Kidney (tissue), 14 donors: ENCODE results near the gene PPP1R27. TPM values are rescaled to one million over a fixed set of nuclear protein-coding genes. Genes with fewer than 3 reads are reported as not detected.
A peak's percentile ranks its signal among the peaks of the same experiment; 100 is the strongest.

Experiments
- DNase-seq, 5 donors: peaks; one replicate each; pipeline ENCODE4 v3.0.0-alpha.2; 2013 to 2020
- FAIRE-seq: peaks from 2 replicates; lab custom pipeline; 2012; peaks lifted over from hg19 to GRCh38; lab: Jason Lieb, UNC
- H3K27ac ChIP-seq, 2 donors: one replicate each; pipeline ENCODE4 v1.7.0; 2013; ENCODE audit warnings: low read depth in 2 of 2, low read length in 2 of 2, inconsistent platforms in 1 of 2
- H3K27me3 ChIP-seq: one replicate; pipeline ENCODE4 v1.7.1; 2013; ENCODE audit warnings: low read length, inconsistent platforms; ENCODE audit not compliant: control insufficient read depth, insufficient read depth
- H3K36me3 ChIP-seq, 3 donors: one replicate each; pipeline versions ENCODE4 v1.7.0 to v1.7.1; 2013; ENCODE audit warnings: low read length in 3 of 3, control low read depth in 1 of 3, inconsistent platforms in 1 of 3; ENCODE audit not compliant: insufficient read depth in 3 of 3, control insufficient read depth in 2 of 3
- H3K4me1 ChIP-seq, 3 donors: one replicate each; pipeline versions ENCODE4 v1.7.0 to v1.7.1; 2013; ENCODE audit warnings: low read length in 3 of 3, inconsistent platforms in 1 of 3, low read depth in 1 of 3; ENCODE audit not compliant: control insufficient read depth in 2 of 3, insufficient read depth in 2 of 3
- H3K4me3 ChIP-seq, 3 donors: one replicate each; pipeline versions ENCODE4 v1.7.0 to v1.8.1; 2013; ENCODE audit warnings: low read length in 3 of 3, control low read depth in 1 of 3, inconsistent platforms in 1 of 3
- H3K9ac ChIP-seq, 3 donors: one replicate each; pipeline versions ENCODE4 v1.7.0 to v1.7.1; 2013; ENCODE audit warnings: low read length in 3 of 3, control low read depth in 1 of 3, inconsistent platforms in 1 of 3
- H3K9me3 ChIP-seq, 3 donors: one replicate each; pipeline versions ENCODE4 v1.7.0 to v1.7.1; 2013; ENCODE audit warnings: low read length in 3 of 3, control low read depth in 1 of 3, inconsistent platforms in 1 of 3; ENCODE audit not compliant: control insufficient read depth in 2 of 3, insufficient read depth in 1 of 3
- intact Hi-C: fragments of 100-400 bp; cut with DNase I; formaldehyde crosslinking; loops from one replicate; pipeline ENCODE4 v1.11.1; 2022
- polyA plus RNA-seq: library from polyadenylated mRNA; stranded (reverse); fragments of 350-450 nt; fragmentation: Illumina TruSeq; extraction: RNeasy Lipid Tissue Mini Kit (QIAGEN cat#74804); gene quantifications from one replicate; pipeline ENCODE4 v1.2.3, GENCODE V29; 2014; ENCODE audit warnings: low read depth, low replicate concordance; ENCODE audit not compliant: insufficient read depth
- total RNA-seq: library from RNA; stranded (reverse); fragmentation: NEBNext Ultra II Directional; extraction: Animal tissue kit (Norgen Biotek cat#: 25700); gene quantifications from one replicate; pipeline ENCODE4 v1.2.1, GENCODE V29; 2021
- TF ChIP-seq, protein P1 (sequence below): IDR thresholded peaks from 3 replicates; pipeline ENCODE4 v1.5.1; 2012; ENCODE audit warnings: mild to moderate bottlenecking, moderate library complexity, borderline replicate concordance; ENCODE audit not compliant: insufficient read depth; ENCODE audit errors: extremely low read depth
- donor health status: control.
- donor health status: control.
- donor health status: control.
- donor health status: control.
- donor health status: control.
- donor health status: DM: yes; HTN: yes; CAD: no.
- donor health status: Normal renal cell carcinoma (clear cell type).

The PPP1R27 gene
- total and polyA plus RNA-seq, 2 donors from 2014 or later = not detected

DNA sequence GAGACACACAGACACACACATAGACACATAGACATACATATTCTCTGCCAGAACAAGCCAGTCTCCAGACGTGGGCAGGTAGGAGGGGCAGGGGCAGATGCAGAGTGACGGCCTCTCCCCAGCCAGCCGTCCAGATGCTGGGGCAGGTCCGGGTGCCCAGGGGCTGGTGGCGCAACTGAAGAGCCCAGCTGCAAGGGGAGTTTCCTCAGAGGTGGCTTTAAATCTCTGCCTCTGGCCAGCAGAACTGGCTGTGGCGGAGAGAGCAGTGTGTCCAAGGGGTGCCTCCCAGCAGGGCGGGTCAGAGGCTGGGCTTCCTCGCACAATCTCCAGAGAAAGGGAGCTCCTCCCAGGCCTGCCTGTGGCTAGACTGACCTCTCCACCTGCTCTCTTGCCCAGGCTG lies 40.3 kb downstream of the PPP1R27 start:
- Histone ChIP-seq H3K27me3 (peaks cover 3% of the 10 kb centered on the region), H3K27ac (no peak overlapping the region), H3K9me3 (peaks cover 0 to 3% (median 0%) of the 10 kb centered on the region in 3 donors), H3K36me3 (no peaks in the 10 kb centered on the region), H3K4me1 (no peaks in the 10 kb centered on the region), H3K4me3 (no peak overlapping the region), H3K9ac (no peak overlapping the region)
- DNase-seq (peak in 1 of 5 donors; percentile 61), FAIRE-seq (no peak)
- intact Hi-C loops = no loop called here
- TF ChIP-seq, protein P1, sequence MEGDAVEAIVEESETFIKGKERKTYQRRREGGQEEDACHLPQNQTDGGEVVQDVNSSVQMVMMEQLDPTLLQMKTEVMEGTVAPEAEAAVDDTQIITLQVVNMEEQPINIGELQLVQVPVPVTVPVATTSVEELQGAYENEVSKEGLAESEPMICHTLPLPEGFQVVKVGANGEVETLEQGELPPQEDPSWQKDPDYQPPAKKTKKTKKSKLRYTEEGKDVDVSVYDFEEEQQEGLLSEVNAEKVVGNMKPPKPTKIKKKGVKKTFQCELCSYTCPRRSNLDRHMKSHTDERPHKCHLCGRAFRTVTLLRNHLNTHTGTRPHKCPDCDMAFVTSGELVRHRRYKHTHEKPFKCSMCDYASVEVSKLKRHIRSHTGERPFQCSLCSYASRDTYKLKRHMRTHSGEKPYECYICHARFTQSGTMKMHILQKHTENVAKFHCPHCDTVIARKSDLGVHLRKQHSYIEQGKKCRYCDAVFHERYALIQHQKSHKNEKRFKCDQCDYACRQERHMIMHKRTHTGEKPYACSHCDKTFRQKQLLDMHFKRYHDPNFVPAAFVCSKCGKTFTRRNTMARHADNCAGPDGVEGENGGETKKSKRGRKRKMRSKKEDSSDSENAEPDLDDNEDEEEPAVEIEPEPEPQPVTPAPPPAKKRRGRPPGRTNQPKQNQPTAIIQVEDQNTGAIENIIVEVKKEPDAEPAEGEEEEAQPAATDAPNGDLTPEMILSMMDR = no peak

DNA sequence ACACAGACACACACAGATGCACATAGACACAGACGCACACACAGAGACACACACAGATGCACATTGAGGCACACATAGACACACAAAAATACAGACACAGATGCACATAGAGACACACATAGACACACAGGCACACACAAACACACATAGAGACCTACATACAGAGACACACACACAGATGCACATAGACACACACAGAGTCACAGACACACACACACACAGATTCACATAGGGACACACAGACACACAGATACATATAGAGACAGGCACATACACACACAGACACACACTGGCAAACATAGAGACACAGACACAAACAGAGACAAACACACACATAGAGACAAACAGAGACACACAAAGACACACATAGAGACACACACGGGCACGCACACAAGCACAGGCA lies 40.8 kb downstream of the PPP1R27 start:
- Histone ChIP-seq H3K9me3 (peaks cover 0 to 3% (median 0%) of the 10 kb centered on the region in 3 donors), H3K36me3 (no peaks in the 10 kb centered on the region), H3K27me3 (peaks cover 3% of the 10 kb centered on the region), H3K4me3 (peak overlapping the region in 1 of 3 donors; percentile 7), H3K27ac (no peak overlapping the region), H3K9ac (no peak overlapping the region), H3K4me1 (no peaks in the 10 kb centered on the region)
- intact Hi-C loops = no loop called here
- FAIRE-seq (no peak), DNase-seq (no peak)
- TF ChIP-seq, protein P1 = no peak

DNA sequence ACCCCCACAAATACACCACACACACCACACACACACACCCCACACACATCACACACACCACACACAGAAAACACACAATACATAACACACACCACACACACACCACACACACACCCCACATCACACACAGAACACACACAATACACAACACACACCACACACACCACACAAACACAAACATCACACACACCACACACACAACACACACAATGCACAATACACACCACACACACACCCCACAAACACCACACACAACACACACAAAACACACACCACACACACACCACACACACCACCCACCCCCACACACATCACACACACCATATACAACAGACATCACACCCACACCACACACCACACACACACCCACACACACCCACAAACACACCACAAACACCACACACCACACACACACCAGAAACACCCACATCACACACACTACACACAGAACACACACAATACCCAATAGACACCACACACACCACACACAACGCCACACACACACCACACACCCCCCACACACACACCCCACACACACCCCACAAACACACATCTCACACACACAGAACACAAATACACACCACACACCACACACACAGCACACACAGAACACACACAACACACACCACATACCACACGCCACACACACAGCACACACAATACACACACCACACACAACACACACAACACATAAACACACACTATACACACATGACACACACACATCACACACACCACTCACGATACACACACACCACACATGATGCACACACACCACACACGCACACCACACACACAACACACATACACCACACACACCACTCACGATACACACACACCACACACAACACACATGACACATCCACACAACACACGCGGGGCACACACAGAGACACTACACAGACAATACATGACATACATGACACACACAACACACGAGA lies 41.9 kb downstream of the PPP1R27 start:
- Histone ChIP-seq H3K36me3 (no peaks in the 10 kb centered on the region), H3K4me1 (no peaks in the 10 kb centered on the region), H3K27me3 (peaks cover 3% of the 10 kb centered on the region), H3K9ac (no peak overlapping the region), H3K4me3 (peak overlapping the region in 1 of 3 donors; percentile 27), H3K9me3 (peaks cover 0 to 3% (median 0%) of the 10 kb centered on the region in 3 donors), H3K27ac (no peak overlapping the region)
- no peak for DNase-seq
- intact Hi-C loops = no loop called here
- FAIRE-seq = no peak
- TF ChIP-seq, protein P1 = no peak

Other genes with a start within 250 kb of the PPP1R27 start
- gene NPLOC4, start 197.9 kb downstream of the PPP1R27 start, total RNA-seq = 86.4 TPM
- gene NPLOC4, start 197.9 kb downstream of the PPP1R27 start, polyA plus RNA-seq = 41.5 TPM
- 2.1 TPM for gene TSPAN10, start 197.9 kb downstream of the PPP1R27 start, total RNA-seq
- gene TSPAN10, start 197.9 kb downstream of the PPP1R27 start, polyA plus RNA-seq = 1.9 TPM
- 3.2 TPM for gene PDE6G, start 178.5 kb downstream of the PPP1R27 start, total RNA-seq
- gene PDE6G, start 178.5 kb downstream of the PPP1R27 start, polyA plus RNA-seq = 5.4 TPM
- gene OXLD1, start 168.4 kb downstream of the PPP1R27 start, total RNA-seq = 28.2 TPM
- 51.9 TPM for gene OXLD1, start 168.4 kb downstream of the PPP1R27 start, polyA plus RNA-seq
- 18.8 TPM for gene CCDC137, start 168.3 kb downstream of the PPP1R27 start, total RNA-seq
- 14.7 TPM for gene CCDC137, start 168.3 kb downstream of the PPP1R27 start, polyA plus RNA-seq
- 34.7 TPM for gene ARL16, start 151.3 kb downstream of the PPP1R27 start, total RNA-seq
- gene ARL16, start 151.3 kb downstream of the PPP1R27 start, polyA plus RNA-seq = 76.1 TPM
- 95.3 TPM for gene HGS, start 151.0 kb downstream of the PPP1R27 start, total RNA-seq
- 85.5 TPM for gene HGS, start 151.0 kb downstream of the PPP1R27 start, polyA plus RNA-seq
- 52.4 TPM for gene MRPL12, start 131.7 kb downstream of the PPP1R27 start, total RNA-seq
- gene MRPL12, start 131.7 kb downstream of the PPP1R27 start, polyA plus RNA-seq = 251 TPM
- 19.9 TPM for gene SLC25A10, start 122.8 kb downstream of the PPP1R27 start, total RNA-seq
- 94.5 TPM for gene SLC25A10, start 122.8 kb downstream of the PPP1R27 start, polyA plus RNA-seq
- 9.3 TPM for gene GCGR, start 30.9 kb downstream of the PPP1R27 start, total RNA-seq
- 37.2 TPM for gene GCGR, start 30.9 kb downstream of the PPP1R27 start, polyA plus RNA-seq
- 88.3 TPM for gene MCRIP1, start 1.8 kb downstream of the PPP1R27 start, total RNA-seq
- 151 TPM for gene MCRIP1, start 1.8 kb downstream of the PPP1R27 start, polyA plus RNA-seq
- 482 TPM for gene P4HB, start 25.5 kb upstream of the PPP1R27 start, total RNA-seq
- 411 TPM for gene P4HB, start 25.5 kb upstream of the PPP1R27 start, polyA plus RNA-seq
- gene ARHGDIA, start 36.3 kb upstream of the PPP1R27 start, total RNA-seq = 453 TPM
- 424 TPM for gene ARHGDIA, start 36.3 kb upstream of the PPP1R27 start, polyA plus RNA-seq
- 59.3 TPM for gene ALYREF, start 56.5 kb upstream of the PPP1R27 start, total RNA-seq
- 45.3 TPM for gene ALYREF, start 56.5 kb upstream of the PPP1R27 start, polyA plus RNA-seq
- gene ANAPC11, start 56.7 kb upstream of the PPP1R27 start, total RNA-seq = 88.6 TPM
- gene ANAPC11, start 56.7 kb upstream of the PPP1R27 start, polyA plus RNA-seq = 220 TPM
- 0.66 TPM for gene NPB, start 67.2 kb upstream of the PPP1R27 start, total RNA-seq
- 1.4 TPM for gene NPB, start 67.2 kb upstream of the PPP1R27 start, polyA plus RNA-seq
- gene PCYT2, start 76.3 kb upstream of the PPP1R27 start, total RNA-seq = 28.4 TPM
- gene PCYT2, start 76.3 kb upstream of the PPP1R27 start, polyA plus RNA-seq = 104 TPM
- gene SIRT7, start 83.1 kb upstream of the PPP1R27 start, total RNA-seq = 25.2 TPM
- 17.4 TPM for gene SIRT7, start 83.1 kb upstream of the PPP1R27 start, polyA plus RNA-seq
- gene MAFG, start 92.7 kb upstream of the PPP1R27 start, total RNA-seq = 18.2 TPM
- gene MAFG, start 92.7 kb upstream of the PPP1R27 start, polyA plus RNA-seq = 8.3 TPM
- gene PYCR1, start 102.2 kb upstream of the PPP1R27 start, total RNA-seq = 14.2 TPM
- gene PYCR1, start 102.2 kb upstream of the PPP1R27 start, polyA plus RNA-seq = 7.9 TPM
- gene MYADML2, start 112.2 kb upstream of the PPP1R27 start, total RNA-seq = not detected
- gene MYADML2, start 112.2 kb upstream of the PPP1R27 start, polyA plus RNA-seq = not detected
- gene NOTUM, start 126.1 kb upstream of the PPP1R27 start, total RNA-seq = not detected
- gene NOTUM, start 126.1 kb upstream of the PPP1R27 start, polyA plus RNA-seq = not detected
- gene ASPSCR1, start 142.6 kb upstream of the PPP1R27 start, total RNA-seq = 35.2 TPM
- 57.5 TPM for gene ASPSCR1, start 142.6 kb upstream of the PPP1R27 start, polyA plus RNA-seq
- gene CENPX, start 187.8 kb upstream of the PPP1R27 start, total RNA-seq = 36.9 TPM
- gene CENPX, start 187.8 kb upstream of the PPP1R27 start, polyA plus RNA-seq = 93.2 TPM
- 9.9 TPM for gene LRRC45, start 188.3 kb upstream of the PPP1R27 start, total RNA-seq
- gene LRRC45, start 188.3 kb upstream of the PPP1R27 start, polyA plus RNA-seq = 9.9 TPM
- 2.6 TPM for gene RAC3, start 196.6 kb upstream of the PPP1R27 start, total RNA-seq
- gene RAC3, start 196.6 kb upstream of the PPP1R27 start, polyA plus RNA-seq = 13.1 TPM
- gene DCXR, start 202.6 kb upstream of the PPP1R27 start, total RNA-seq = 102 TPM
- 551 TPM for gene DCXR, start 202.6 kb upstream of the PPP1R27 start, polyA plus RNA-seq
- 29.8 TPM for gene RFNG, start 216.8 kb upstream of the PPP1R27 start, total RNA-seq
- gene RFNG, start 216.8 kb upstream of the PPP1R27 start, polyA plus RNA-seq = 47.3 TPM
- 99.3 TPM for gene GPS1, start 216.8 kb upstream of the PPP1R27 start, total RNA-seq
- gene GPS1, start 216.8 kb upstream of the PPP1R27 start, polyA plus RNA-seq = 149 TPM
- 84.8 TPM for gene DUS1L, start 230.8 kb upstream of the PPP1R27 start, total RNA-seq
- gene DUS1L, start 230.8 kb upstream of the PPP1R27 start, polyA plus RNA-seq = 102 TPM